Erythroblast (primary cell): ENCODE measurements around the gene FGD5.

ENCODE experiments used
- GATA1 ChIP-seq: IDR thresholded peaks from 2 replicates; pipeline ENCODE4 v1.6.1; 2011; ENCODE audit warnings: low read depth, mild to moderate bottlenecking, control low read depth, low read length, moderate library complexity
- POLR2A ChIP-seq: IDR thresholded peaks from 2 replicates; pipeline ENCODE4 v1.6.1; 2011; ENCODE audit warnings: mild to moderate bottlenecking, low read length

- TF ChIP-seq POLR2A (no peak), GATA1 (no peak)
These were observed 102.4 kb downstream of the FGD5 start for GRCh38 chr3:14921034-14921616.
